Liver (tissue), 9 donors: ENCODE data around the gene LHFPL2. TPM values are rescaled to one million over a fixed set of nuclear protein-coding genes. Genes with fewer than 3 reads are reported as not detected.

Experiments used
- DNase-seq: peaks from one replicate; pipeline ENCODE4 v3.0.0-alpha.2; 2017; ENCODE audit warnings: low spot score
- H3K27ac ChIP-seq, 2 donors: one replicate each; pipeline ENCODE4 v1.7.0; 2013; ENCODE audit warnings: inconsistent platforms in 2 of 2, low read length in 2 of 2, control low read depth in 1 of 2, low read depth in 1 of 2, mild to moderate bottlenecking in 1 of 2
- H3K27me3 ChIP-seq, 4 donors: one replicate each; pipeline versions ENCODE4 v1.6.1 to v1.7.0; 2013; ENCODE audit warnings: low read length in 3 of 4, inconsistent platforms in 1 of 4, mild to moderate bottlenecking in 1 of 4, moderate library complexity in 1 of 4; ENCODE audit not compliant: control insufficient read depth in 4 of 4, insufficient read depth in 4 of 4
- H3K36me3 ChIP-seq, 4 donors: one replicate each; pipeline versions ENCODE4 v1.6.1 to v1.7.0; 2013; ENCODE audit warnings: low read length in 3 of 4, mild to moderate bottlenecking in 3 of 4, low read depth in 1 of 4, moderate library complexity in 1 of 4; ENCODE audit not compliant: control insufficient read depth in 4 of 4, insufficient read depth in 3 of 4
- H3K4me1 ChIP-seq, 4 donors: one replicate each; pipeline versions ENCODE4 v1.6.1 to v1.7.0; 2013; ENCODE audit warnings: low read length in 3 of 4, mild to moderate bottlenecking in 3 of 4, moderate library complexity in 1 of 4; ENCODE audit not compliant: control insufficient read depth in 4 of 4, insufficient read depth in 4 of 4
- H3K4me3 ChIP-seq, 3 donors: one replicate each; pipeline versions ENCODE4 v1.6.1 to v1.7.0; 2013; ENCODE audit warnings: low read length in 3 of 3, control low read depth in 1 of 3, low read depth in 1 of 3, mild to moderate bottlenecking in 1 of 3
- H3K9ac ChIP-seq, 2 donors: one replicate each; pipeline ENCODE4 v1.7.0; 2013; ENCODE audit warnings: low read length in 2 of 2, mild to moderate bottlenecking in 2 of 2, moderate library complexity in 2 of 2, control low read depth in 1 of 2, low read depth in 1 of 2
- H3K9me3 ChIP-seq, 4 donors: one replicate each; pipeline versions ENCODE4 v1.6.1 to v1.7.0; 2013; ENCODE audit warnings: low read length in 3 of 4; ENCODE audit not compliant: control insufficient read depth in 4 of 4
- EGR1 ChIP-seq, 2 donors: IDR thresholded peaks; 2 replicates each; pipeline ENCODE4 v1.6.1; 2016 to 2018; ENCODE audit warnings: antibody characterized with exemption in 2 of 2, low read depth in 2 of 2
- FOXA1 ChIP-seq: IDR thresholded peaks from 2 replicates; pipeline ENCODE4 v1.6.1; 2016; ENCODE audit warnings: antibody characterized with exemption
- FOXA2 ChIP-seq: IDR thresholded peaks from 2 replicates; pipeline ENCODE4 v1.6.1; 2016; ENCODE audit warnings: antibody characterized with exemption
- GABPA ChIP-seq, 2 donors: IDR thresholded peaks in 1 of 2; conservative IDR thresholded peaks in 1 of 2; 2 replicates each; pipeline ENCODE4 v1.6.1; 2016; ENCODE audit warnings: antibody characterized with exemption in 2 of 2, mild to moderate bottlenecking in 1 of 2, moderate library complexity in 1 of 2
- HNF4A ChIP-seq, 2 donors: conservative IDR thresholded peaks; 2 replicates each; pipeline ENCODE4 v1.6.1; 2016; ENCODE audit warnings: antibody characterized with exemption in 2 of 2, mild to moderate bottlenecking in 2 of 2
- HNF4G ChIP-seq: IDR thresholded peaks from 2 replicates; pipeline ENCODE4 v1.6.1; 2016; ENCODE audit warnings: antibody characterized with exemption
- JUND ChIP-seq, 2 donors: IDR thresholded peaks; 2 replicates each; pipeline ENCODE4 v1.6.1; 2016; ENCODE audit warnings: antibody characterized with exemption in 2 of 2
- NR2F2 ChIP-seq: IDR thresholded peaks from 2 replicates; pipeline ENCODE4 v1.6.1; 2016; ENCODE audit warnings: antibody characterized with exemption
- RAD21 ChIP-seq, 2 donors: IDR thresholded peaks; 2 replicates each; pipeline ENCODE4 v1.6.1; 2016; ENCODE audit warnings: antibody characterized with exemption in 2 of 2, mild to moderate bottlenecking in 2 of 2
- RXRA ChIP-seq, 2 donors: IDR thresholded peaks; 2 replicates each; pipeline ENCODE4 v1.6.1; 2017 to 2018; ENCODE audit warnings: antibody characterized with exemption in 2 of 2, mild to moderate bottlenecking in 1 of 2
- SP1 ChIP-seq: IDR thresholded peaks from 2 replicates; pipeline ENCODE4 v1.6.1; 2018; ENCODE audit warnings: antibody characterized with exemption, mild to moderate bottlenecking
- TAF1 ChIP-seq: conservative IDR thresholded peaks from 2 replicates; pipeline ENCODE4 v1.6.1; 2016; ENCODE audit warnings: antibody characterized with exemption, mild to moderate bottlenecking
- YY1 ChIP-seq: IDR thresholded peaks from 2 replicates; pipeline ENCODE4 v1.6.1; 2016; ENCODE audit warnings: antibody characterized with exemption, mild to moderate bottlenecking
- WGBS: extraction: QIAGEN DNeasy Blood & Tissue Kit; methylation state at CpG from one replicate; pipeline ENCODE4 v1.1.7; 2013; 5-methylcytosine and 5-hydroxymethylcytosine counted together
- polyA plus RNA-seq, 2 donors: library from polyadenylated mRNA; stranded (reverse) in 1 of 2; unstranded in 1 of 2; fragments of 200-250 nt in 1 of 2; fragments of >200 nt in 1 of 2; fragmentation: Nextera tagmentation in 1 of 2; extraction: Ambion mirVana in 1 of 2; gene quantifications; one replicate each; pipeline versions ENCODE4 v1.2.1 to v1.2.3, GENCODE V29; 2013 to 2015
- total RNA-seq, 2 donors: library from RNA; depleted of rRNA; stranded (reverse); fragments of >200 nt; gene quantifications; one replicate each; pipeline ENCODE4 v1.2.3, GENCODE V29; 2014
- TF ChIP-seq, protein P1 (sequence below): IDR thresholded peaks from 2 replicates; pipeline ENCODE4 v1.6.1; 2016; ENCODE audit warnings: antibody characterized with exemption
- TF ChIP-seq, protein P2 (sequence below): IDR thresholded peaks from 2 replicates; pipeline ENCODE4 v1.6.1; 2016; ENCODE audit warnings: antibody characterized with exemption
- TF ChIP-seq, protein P3 (sequence below): IDR thresholded peaks from 2 replicates; pipeline ENCODE4 v1.6.1; 2016; ENCODE audit warnings: antibody characterized with exemption, mild to moderate bottlenecking
- TF ChIP-seq, protein P4 (sequence below): IDR thresholded peaks from 2 replicates; pipeline ENCODE4 v1.6.1; 2016; ENCODE audit warnings: antibody characterized with exemption
- TF ChIP-seq, protein P5 (sequence below): fragments of 150-350 bp; IDR thresholded peaks from 2 replicates; pipeline ENCODE4 v1.5.1; 2017; ENCODE audit warnings: improper control_type of control experiment, low read depth, low read length; ENCODE audit not compliant: missing input control
- donor health status: healthy.
- donor health status: healthy.
- donor health status: healthy.
- donor health status: healthy.
- donor health status: healthy.

The LHFPL2 gene
- total and polyA plus RNA-seq, 4 donors = 1.6 to 9.4 (median 5.6) TPM

DNA sequence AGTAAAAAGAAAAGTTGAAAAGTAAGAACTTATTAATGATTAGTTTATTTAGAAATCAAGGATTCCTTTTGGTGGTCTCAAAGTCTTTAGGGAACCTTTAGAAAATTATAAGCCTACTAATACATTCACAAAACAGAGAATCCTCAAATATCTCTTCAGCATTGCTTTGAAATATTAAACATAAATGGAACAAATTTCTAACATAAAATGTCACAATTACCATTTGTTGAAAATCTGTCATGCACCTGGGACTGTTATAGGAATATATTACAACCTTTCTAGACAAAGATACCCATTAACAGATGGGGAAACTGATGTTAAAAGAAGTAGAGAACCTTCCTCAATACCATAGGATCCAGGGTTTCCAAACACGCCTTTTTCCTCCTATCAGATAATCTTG, 83.2 kb downstream of the LHFPL2 start:
- Histone ChIP-seq H3K9ac (no peak overlapping the region), H3K4me3 (no peak overlapping the region), H3K27me3 (peaks cover 0 to 2% (median 0%) of the 10 kb centered on the region in 4 donors), H3K27ac (no peak overlapping the region), H3K4me1 (no peaks in the 10 kb centered on the region), H3K9me3 (no peaks in the 10 kb centered on the region), H3K36me3 (no peaks in the 10 kb centered on the region)
- TF ChIP-seq JUND (IDR thresholded peaks at IDR 0.05) = no peak
- TF ChIP-seq GABPA (IDR thresholded peaks at IDR 0.05 in 1 of 2, conservative IDR thresholded peaks at IDR 0.05 in 1 of 2) = no peak
- TF ChIP-seq, protein P1, sequence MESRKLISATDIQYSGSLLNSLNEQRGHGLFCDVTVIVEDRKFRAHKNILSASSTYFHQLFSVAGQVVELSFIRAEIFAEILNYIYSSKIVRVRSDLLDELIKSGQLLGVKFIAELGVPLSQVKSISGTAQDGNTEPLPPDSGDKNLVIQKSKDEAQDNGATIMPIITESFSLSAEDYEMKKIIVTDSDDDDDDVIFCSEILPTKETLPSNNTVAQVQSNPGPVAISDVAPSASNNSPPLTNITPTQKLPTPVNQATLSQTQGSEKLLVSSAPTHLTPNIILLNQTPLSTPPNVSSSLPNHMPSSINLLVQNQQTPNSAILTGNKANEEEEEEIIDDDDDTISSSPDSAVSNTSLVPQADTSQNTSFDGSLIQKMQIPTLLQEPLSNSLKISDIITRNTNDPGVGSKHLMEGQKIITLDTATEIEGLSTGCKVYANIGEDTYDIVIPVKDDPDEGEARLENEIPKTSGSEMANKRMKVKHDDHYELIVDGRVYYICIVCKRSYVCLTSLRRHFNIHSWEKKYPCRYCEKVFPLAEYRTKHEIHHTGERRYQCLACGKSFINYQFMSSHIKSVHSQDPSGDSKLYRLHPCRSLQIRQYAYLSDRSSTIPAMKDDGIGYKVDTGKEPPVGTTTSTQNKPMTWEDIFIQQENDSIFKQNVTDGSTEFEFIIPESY = no peak
- no peak for TF ChIP-seq RAD21 (IDR thresholded peaks at IDR 0.05)
- TF ChIP-seq HNF4G = no peak
- no peak for TF ChIP-seq FOXA1
- TF ChIP-seq NR2F2 = no peak
- no peak for TF ChIP-seq FOXA2
- TF ChIP-seq TAF1 = no peak
- no peak for TF ChIP-seq RXRA (IDR thresholded peaks at IDR 0.05)
- TF ChIP-seq EGR1 (IDR thresholded peaks at IDR 0.05; ENCODE audit: low read depth in 2 of 2) = no peak
- TF ChIP-seq, protein P2, sequence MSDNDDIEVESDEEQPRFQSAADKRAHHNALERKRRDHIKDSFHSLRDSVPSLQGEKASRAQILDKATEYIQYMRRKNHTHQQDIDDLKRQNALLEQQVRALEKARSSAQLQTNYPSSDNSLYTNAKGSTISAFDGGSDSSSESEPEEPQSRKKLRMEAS = no peak
- TF ChIP-seq, protein P3, sequence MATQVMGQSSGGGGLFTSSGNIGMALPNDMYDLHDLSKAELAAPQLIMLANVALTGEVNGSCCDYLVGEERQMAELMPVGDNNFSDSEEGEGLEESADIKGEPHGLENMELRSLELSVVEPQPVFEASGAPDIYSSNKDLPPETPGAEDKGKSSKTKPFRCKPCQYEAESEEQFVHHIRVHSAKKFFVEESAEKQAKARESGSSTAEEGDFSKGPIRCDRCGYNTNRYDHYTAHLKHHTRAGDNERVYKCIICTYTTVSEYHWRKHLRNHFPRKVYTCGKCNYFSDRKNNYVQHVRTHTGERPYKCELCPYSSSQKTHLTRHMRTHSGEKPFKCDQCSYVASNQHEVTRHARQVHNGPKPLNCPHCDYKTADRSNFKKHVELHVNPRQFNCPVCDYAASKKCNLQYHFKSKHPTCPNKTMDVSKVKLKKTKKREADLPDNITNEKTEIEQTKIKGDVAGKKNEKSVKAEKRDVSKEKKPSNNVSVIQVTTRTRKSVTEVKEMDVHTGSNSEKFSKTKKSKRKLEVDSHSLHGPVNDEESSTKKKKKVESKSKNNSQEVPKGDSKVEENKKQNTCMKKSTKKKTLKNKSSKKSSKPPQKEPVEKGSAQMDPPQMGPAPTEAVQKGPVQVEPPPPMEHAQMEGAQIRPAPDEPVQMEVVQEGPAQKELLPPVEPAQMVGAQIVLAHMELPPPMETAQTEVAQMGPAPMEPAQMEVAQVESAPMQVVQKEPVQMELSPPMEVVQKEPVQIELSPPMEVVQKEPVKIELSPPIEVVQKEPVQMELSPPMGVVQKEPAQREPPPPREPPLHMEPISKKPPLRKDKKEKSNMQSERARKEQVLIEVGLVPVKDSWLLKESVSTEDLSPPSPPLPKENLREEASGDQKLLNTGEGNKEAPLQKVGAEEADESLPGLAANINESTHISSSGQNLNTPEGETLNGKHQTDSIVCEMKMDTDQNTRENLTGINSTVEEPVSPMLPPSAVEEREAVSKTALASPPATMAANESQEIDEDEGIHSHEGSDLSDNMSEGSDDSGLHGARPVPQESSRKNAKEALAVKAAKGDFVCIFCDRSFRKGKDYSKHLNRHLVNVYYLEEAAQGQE = no peak
- TF ChIP-seq HNF4A (conservative IDR thresholded peaks at IDR 0.05) = no peak
- TF ChIP-seq, protein P4, sequence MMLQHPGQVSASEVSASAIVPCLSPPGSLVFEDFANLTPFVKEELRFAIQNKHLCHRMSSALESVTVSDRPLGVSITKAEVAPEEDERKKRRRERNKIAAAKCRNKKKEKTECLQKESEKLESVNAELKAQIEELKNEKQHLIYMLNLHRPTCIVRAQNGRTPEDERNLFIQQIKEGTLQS = no peak
- TF ChIP-seq YY1 = no peak
- no peak for TF ChIP-seq SP1
- TF ChIP-seq, protein P5, sequence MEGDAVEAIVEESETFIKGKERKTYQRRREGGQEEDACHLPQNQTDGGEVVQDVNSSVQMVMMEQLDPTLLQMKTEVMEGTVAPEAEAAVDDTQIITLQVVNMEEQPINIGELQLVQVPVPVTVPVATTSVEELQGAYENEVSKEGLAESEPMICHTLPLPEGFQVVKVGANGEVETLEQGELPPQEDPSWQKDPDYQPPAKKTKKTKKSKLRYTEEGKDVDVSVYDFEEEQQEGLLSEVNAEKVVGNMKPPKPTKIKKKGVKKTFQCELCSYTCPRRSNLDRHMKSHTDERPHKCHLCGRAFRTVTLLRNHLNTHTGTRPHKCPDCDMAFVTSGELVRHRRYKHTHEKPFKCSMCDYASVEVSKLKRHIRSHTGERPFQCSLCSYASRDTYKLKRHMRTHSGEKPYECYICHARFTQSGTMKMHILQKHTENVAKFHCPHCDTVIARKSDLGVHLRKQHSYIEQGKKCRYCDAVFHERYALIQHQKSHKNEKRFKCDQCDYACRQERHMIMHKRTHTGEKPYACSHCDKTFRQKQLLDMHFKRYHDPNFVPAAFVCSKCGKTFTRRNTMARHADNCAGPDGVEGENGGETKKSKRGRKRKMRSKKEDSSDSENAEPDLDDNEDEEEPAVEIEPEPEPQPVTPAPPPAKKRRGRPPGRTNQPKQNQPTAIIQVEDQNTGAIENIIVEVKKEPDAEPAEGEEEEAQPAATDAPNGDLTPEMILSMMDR = no peak
- no peak for DNase-seq
- 96% methylated on average over 1 of the region's 1 CpG for WGBS
